Stimulated activated effector memory CD8-positive, alpha-beta T cell treated with anti-CD3 and anti-CD28 coated beads, Interleukin-12 subunit alpha, Interleukin-12 subunit beta, amount 100 ng/mL, for 72 hours (primary cell): Measurements from ENCODE around the gene TPMT.
"Not testable (repeated sequence)": the region's sequence is repeated elsewhere in the genome, so short reads cannot be mapped to it uniquely, and the experiment has no call there.

ENCODE experiments used
- ATAC-seq: fragments of 150-1000 bp; cut with Tn5 transposase; 2 replicates; pipeline ENCODE4 v1.10.0; 2021
- DNase-seq, 2 donors: peaks; one replicate each; pipeline ENCODE4 v3.0.0; 2021 to 2022; ENCODE audit warnings: low spot score in 2 of 2
- H3K27ac Mint-ChIP-seq: one replicate; pipeline ENCODE4 v1.8.0; 2022; ENCODE audit warnings: mild to moderate bottlenecking, mixed read lengths
- H3K36me3 Mint-ChIP-seq: one replicate; pipeline ENCODE4 v1.8.0; 2022; ENCODE audit warnings: mild to moderate bottlenecking, mixed read lengths
- H3K4me1 Mint-ChIP-seq: one replicate; pipeline ENCODE4 v1.8.0; 2022; ENCODE audit warnings: mixed read lengths
- H3K4me3 Mint-ChIP-seq: one replicate; pipeline ENCODE4 v1.8.0; 2022; ENCODE audit warnings: mild to moderate bottlenecking, mixed read lengths
- H3K9me3 Mint-ChIP-seq: one replicate; pipeline ENCODE4 v1.8.0; 2022; ENCODE audit warnings: mixed read lengths

TPMT gene

DNA sequence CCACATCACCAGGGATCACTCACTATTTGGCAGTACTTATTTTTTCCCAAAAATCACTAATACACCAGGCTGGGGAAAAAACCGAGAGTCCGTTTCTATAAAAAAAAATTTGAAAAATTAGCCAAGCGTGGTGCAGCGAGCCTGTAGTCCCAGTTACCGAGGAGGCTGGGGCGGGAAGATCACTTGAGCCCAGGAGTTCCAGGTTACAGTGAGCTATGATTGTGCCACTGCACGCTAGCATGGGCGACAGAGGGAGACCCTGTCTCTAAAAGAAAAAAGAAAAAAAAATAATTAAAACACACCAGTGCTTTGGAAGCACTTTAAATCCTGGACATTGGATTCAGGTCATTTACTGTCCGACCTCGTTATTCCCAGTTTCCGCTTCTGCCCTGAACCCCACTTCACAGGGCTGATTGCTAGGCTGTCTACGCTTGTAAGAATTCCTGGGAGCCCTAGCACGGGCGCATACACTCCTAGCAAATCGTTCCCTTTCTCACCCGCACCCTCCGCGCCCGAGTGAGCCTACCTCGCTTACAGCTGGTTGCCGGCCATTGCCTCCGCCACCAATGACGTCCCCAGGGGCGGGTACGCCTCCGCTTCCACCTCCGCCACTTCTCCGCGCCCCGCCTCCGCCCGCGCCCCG, at the start of gene TPMT:
Gene TPMT (minus strand): TSS at position 571 of the 643 bp plus-strand sequence. CDS start 5,950 bp downstream, outside the sequence.
- peak; percentile 73 for ATAC-seq

GRCh38 chr6:18203786-18204185, 48.9 kb upstream of the TPMT start:
- no peak for ATAC-seq
- H3K27ac Mint-ChIP-seq: no peak overlapping the region
- no peaks in the 10 kb centered on the region for H3K4me1 Mint-ChIP-seq
- DNase-seq: no peak
- H3K36me3 Mint-ChIP-seq: peaks cover 20% of the 10 kb centered on the region
- H3K9me3 Mint-ChIP-seq: no peaks in the 10 kb centered on the region
- H3K4me3 Mint-ChIP-seq: no peak overlapping the region

More for the DNA sequence above, at the start of gene TPMT:
- H3K27ac Mint-ChIP-seq: peak within 1 kb of the TSS; percentile 96
- H3K36me3 Mint-ChIP-seq: peaks cover 13% of the 10 kb centered on the region
- H3K4me1 Mint-ChIP-seq: peaks cover 24% of the 10 kb centered on the region
- no peak for DNase-seq
- no peaks in the 10 kb centered on the region for H3K9me3 Mint-ChIP-seq
- H3K4me3 Mint-ChIP-seq: peak within 1 kb of the TSS; percentile 95

DNA sequence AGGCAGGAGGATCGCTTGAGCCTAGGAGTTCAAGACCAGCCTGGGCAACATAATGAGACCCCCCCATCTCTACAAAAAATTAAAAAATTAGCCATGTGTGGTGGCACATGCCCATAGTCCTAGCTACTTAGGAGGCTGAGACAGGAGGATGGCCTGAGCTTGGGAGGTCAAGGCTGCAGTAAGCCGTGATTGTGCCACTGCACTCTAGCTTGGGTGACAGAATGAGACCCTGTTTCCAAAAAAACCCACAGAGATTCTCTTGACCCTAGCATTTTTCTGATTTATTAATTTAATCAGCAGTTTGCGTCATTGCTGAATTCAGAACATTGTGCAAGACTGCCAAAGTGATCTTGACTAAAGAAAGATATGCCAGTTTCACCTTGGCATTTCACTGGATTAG, 37.1 kb upstream of the TPMT start:
- no peak overlapping the region for H3K4me3 Mint-ChIP-seq

GRCh38 chr6:18189196-18189595, 34.3 kb upstream of the TPMT start:
- Mint-ChIP-seq H3K9me3 (no peaks in the 10 kb centered on the region), H3K27ac (no peak overlapping the region), H3K36me3 (peaks cover 10% of the 10 kb centered on the region), H3K4me1 (no peaks in the 10 kb centered on the region), H3K4me3 (no peak overlapping the region)
- ATAC-seq (no peak), DNase-seq (no peak)

More for the DNA sequence above, 37.1 kb upstream of the TPMT start:
- Mint-ChIP-seq H3K36me3 (peaks cover 18% of the 10 kb centered on the region), H3K4me1 (no peaks in the 10 kb centered on the region), H3K27ac (no peak overlapping the region), H3K9me3 (no peaks in the 10 kb centered on the region)
- ATAC-seq (no peak), DNase-seq (no peak)

- Mint-ChIP-seq H3K4me1 (no peaks in the 10 kb centered on the region), H3K4me3 (no peak overlapping the region), H3K27ac (no peak overlapping the region), H3K36me3 (peaks cover 7% of the 10 kb centered on the region), H3K9me3 (no peaks in the 10 kb centered on the region)
- no peak for DNase-seq
- no peak for ATAC-seq
These were observed 32.8 kb upstream of the TPMT start for GRCh38 chr6:18187701-18188100.

DNA sequence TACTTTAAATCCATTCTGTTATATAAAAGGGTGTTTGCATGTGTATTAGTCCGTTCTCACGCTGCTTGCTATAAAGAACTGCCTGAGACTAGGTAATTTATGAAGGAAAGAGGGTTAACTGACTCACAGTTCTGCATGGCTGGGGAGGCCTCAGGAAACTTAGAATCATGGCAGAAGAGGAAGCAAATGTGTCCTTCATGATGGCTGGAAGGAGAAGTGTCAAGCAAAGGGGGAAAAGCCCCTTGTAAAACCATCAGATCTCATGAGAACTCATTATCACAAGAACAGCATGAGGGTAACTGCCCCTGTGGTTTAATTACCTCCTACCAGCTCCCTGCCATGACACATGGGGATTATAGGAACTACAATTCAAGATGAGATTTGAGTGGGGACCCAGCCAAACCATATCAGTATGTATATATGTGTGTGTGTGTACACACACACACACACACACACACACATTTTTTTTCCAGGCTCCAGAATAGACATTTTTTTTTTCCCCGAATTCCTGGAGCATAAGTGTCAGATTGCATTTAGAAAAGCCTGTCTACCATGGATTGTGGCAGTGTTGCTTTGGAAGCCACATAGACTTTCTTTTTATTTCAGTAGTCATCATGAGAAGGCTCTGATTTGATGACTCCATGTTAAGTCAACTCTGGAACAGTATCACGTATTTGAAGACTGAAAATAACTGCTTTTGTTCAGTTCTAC, 31.8 kb upstream of the TPMT start:
- ATAC-seq (no peak), DNase-seq (no peak)
- Mint-ChIP-seq H3K4me3 (no peak overlapping the region), H3K9me3 (no peaks in the 10 kb centered on the region), H3K27ac (no peak overlapping the region), H3K4me1 (no peaks in the 10 kb centered on the region), H3K36me3 (peaks cover 7% of the 10 kb centered on the region)

- no peak for DNase-seq
- H3K4me3 Mint-ChIP-seq: no peak overlapping the region
- peaks cover 7% of the 10 kb centered on the region for H3K36me3 Mint-ChIP-seq
- no peaks in the 10 kb centered on the region for H3K9me3 Mint-ChIP-seq
- no peak overlapping the region for H3K27ac Mint-ChIP-seq
- no peaks in the 10 kb centered on the region for H3K4me1 Mint-ChIP-seq
- ATAC-seq: no peak
These were observed 31.2 kb upstream of the TPMT start for GRCh38 chr6:18186033-18186432.

DNA sequence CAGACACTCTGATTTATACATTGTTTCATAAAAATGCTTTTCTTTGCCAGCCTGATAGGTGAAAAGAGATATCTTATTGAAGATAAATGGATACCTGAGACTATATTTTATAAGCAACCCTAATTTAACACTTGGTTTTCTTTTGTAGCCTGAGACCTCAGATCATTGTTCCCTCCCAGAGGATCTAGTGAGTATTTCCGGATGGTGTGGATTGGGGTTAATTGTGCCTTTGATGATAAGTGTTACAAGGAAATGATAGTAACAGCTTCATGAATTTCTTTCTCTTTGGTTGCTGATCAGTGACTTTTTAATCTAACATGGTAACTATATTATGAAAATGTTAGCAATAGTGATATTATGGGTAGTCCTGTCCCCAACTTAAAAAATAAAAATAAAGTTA, 30.7 kb upstream of the TPMT start:
- no peak for ATAC-seq
- Mint-ChIP-seq H3K9me3 (no peaks in the 10 kb centered on the region), H3K4me1 (no peaks in the 10 kb centered on the region), H3K36me3 (peaks cover 10% of the 10 kb centered on the region), H3K27ac (no peak overlapping the region), H3K4me3 (no peak overlapping the region)
- DNase-seq: no peak

GRCh38 chr6:18183766-18184165, 28.9 kb upstream of the TPMT start:
- Mint-ChIP-seq H3K4me1 (no peaks in the 10 kb centered on the region), H3K9me3 (no peaks in the 10 kb centered on the region), H3K36me3 (peaks cover 22% of the 10 kb centered on the region), H3K27ac (no peak overlapping the region), H3K4me3 (no peak overlapping the region)
- ATAC-seq: no peak
- DNase-seq: no peak

GRCh38 chr6:18182568-18182967, 27.7 kb upstream of the TPMT start:
- Mint-ChIP-seq H3K27ac (no peak overlapping the region), H3K9me3 (no peaks in the 10 kb centered on the region), H3K4me1 (no peaks in the 10 kb centered on the region), H3K36me3 (peaks cover 22% of the 10 kb centered on the region), H3K4me3 (no peak overlapping the region)
- no peak for DNase-seq
- no peak for ATAC-seq

DNA sequence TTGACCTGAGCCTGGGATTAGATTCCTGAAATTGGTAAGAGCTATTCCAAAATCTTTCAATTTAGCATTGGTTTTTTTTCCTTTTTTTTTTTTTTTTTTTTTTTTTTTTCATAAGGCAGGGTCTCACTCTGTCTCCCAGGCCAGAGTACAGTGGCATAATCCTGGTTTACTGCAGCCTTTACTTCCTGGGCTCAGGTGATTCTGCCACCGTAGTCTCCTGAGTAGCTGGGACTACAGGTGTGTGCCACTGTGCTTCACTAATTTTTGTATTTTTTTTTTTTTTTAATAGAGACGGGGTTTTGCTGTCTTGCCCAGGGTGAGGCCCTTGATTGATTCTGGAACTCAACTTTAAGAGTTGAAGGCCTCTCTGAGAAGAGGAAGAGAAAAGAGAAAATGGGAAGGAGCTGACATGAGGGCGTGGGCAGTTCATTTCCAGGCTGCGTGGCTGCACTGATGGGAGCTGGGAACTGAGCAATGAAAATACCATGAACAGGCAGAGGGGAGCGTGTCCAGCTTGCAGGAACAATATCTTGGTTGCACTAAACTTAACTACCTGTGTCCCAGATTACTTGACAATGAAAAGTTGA, 25.0 kb upstream of the TPMT start:
- DNase-seq: no peak
- H3K4me1 Mint-ChIP-seq: peaks cover 9% of the 10 kb centered on the region
- no peak for ATAC-seq
- no peak overlapping the region for H3K27ac Mint-ChIP-seq
- peaks cover 22% of the 10 kb centered on the region for H3K36me3 Mint-ChIP-seq
- no peaks in the 10 kb centered on the region for H3K9me3 Mint-ChIP-seq
- H3K4me3 Mint-ChIP-seq: no peak overlapping the region

DNA sequence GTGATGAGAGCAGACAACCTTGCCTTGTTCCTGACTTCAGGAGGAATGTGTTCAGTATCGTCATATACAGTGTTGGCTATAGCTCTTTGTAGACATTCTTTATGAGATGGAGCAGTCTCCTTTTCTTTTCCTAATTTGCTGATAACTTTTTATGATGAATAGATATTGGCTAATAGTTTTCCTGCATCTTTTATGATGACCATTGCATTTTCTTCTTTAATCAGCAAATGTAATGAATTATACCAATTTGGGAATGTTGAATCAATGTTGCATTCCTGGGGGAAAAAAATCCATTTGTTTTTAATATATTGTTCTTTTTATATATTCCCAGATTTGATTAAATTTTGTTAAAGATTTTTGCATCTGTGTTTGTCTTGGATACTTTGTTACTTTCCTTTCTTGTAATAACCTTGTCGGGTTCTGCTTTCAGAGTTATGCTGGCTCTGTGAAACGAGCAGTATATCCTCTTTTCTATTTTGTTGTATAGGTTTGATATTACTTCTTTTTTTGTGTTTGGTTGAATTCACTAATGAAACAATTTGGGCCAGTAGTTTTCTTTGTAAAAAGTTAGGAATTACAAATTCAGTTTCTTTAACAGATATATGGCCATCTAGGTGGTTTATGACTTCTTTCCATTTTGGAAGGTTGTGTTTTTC, 24.2 kb upstream of the TPMT start:
- peaks cover 19% of the 10 kb centered on the region for H3K36me3 Mint-ChIP-seq
- no peak for DNase-seq

DNA sequence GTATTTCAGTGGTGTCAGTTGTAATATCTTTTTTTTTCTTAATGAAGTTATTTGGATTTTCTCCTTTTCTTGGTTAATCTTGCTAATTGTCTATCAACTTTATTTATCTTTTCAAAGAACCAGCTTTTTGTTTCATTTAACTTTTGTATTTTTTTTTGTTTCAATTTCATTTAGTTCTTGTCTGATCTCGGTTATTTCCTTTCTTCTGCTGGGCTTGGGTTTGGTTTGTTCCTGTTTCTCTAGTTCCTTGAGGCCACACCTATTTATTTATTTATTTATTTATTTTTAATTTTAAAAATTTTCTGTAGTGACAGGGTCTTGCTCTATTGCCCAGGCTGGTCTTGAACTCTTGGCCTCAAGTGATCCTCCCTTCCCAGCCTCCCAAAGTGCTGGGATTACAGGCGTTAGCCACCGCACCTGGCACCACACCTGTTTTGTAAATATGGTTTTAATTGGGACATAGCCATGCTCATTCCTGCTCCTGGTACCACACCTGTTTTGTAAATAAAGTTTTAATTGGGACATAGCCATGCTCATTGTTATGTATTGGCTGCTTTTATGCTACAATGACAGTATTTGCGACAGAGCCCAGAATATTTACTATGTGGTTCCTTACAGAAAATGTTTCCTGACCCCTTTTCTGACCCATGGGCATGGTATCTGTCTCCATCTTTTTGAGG, 22.5 kb upstream of the TPMT start:
- Mint-ChIP-seq H3K4me3 (no peak overlapping the region), H3K36me3 (peaks cover 15% of the 10 kb centered on the region), H3K27ac (no peak overlapping the region), H3K9me3 (no peaks in the 10 kb centered on the region), H3K4me1 (peaks cover 9% of the 10 kb centered on the region)
- ATAC-seq (no peak), DNase-seq (no peak)

More for the DNA sequence above, 24.2 kb upstream of the TPMT start:
- Mint-ChIP-seq H3K4me1 (peaks cover 9% of the 10 kb centered on the region), H3K4me3 (no peak overlapping the region), H3K27ac (no peak overlapping the region), H3K9me3 (no peaks in the 10 kb centered on the region)
- no peak for ATAC-seq

- H3K36me3 Mint-ChIP-seq: peaks cover 15% of the 10 kb centered on the region
- H3K4me1 Mint-ChIP-seq, DNase-seq, H3K9me3 Mint-ChIP-seq, ATAC-seq, H3K4me3 Mint-ChIP-seq, H3K27ac Mint-ChIP-seq: not testable (repeated sequence)
These were observed 21.3 kb upstream of the TPMT start for GRCh38 chr6:18176198-18176597.

DNA sequence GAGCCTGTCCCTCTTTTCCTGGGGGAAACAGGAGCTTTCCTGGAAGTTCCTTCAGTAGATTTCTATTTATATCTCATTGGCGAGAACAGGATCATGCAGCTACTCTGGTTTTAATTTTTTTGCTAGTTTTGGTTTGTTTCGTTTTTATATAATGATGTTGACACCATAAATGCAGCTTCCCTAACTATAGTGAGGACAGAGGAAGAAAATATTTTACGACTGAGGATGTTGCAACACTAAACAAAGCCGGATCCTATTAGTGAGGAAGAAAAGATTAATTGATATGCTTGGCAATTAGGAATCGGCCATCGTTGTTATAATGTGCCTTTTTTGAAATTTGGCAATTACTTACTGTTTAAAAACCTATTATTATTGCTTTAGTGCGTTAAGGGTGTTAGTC, 17.0 kb upstream of the TPMT start:
- DNase-seq (no peak), ATAC-seq (no peak)
- H3K9me3 Mint-ChIP-seq: no peaks in the 10 kb centered on the region
- peaks cover 9% of the 10 kb centered on the region for H3K4me1 Mint-ChIP-seq
- peaks cover 30% of the 10 kb centered on the region for H3K36me3 Mint-ChIP-seq
- H3K4me3 Mint-ChIP-seq: no peak overlapping the region
- no peak overlapping the region for H3K27ac Mint-ChIP-seq
